RKO (cell line): Measurements from ENCODE around the gene DGKB.

ENCODE experiments used
- DNase-seq: peaks from one replicate; pipeline ENCODE4 v3.0.0-alpha.2; 2016; ENCODE audit warnings: low spot score

The DGKB gene

GRCh38 chr7:14381936-14382335 lies 520.6 kb downstream of the DGKB start:
- DNase-seq, result no peak

- DNase-seq, result no peak
Measured at GRCh38 chr7:14381306-14381705, 521.2 kb downstream of the DGKB start.

- DNase-seq, result no peak
Measured at GRCh38 chr7:14380881-14381280, 521.7 kb downstream of the DGKB start.

- no peak for DNase-seq
Measured at GRCh38 chr7:14377646-14378266, 524.8 kb downstream of the DGKB start.

GRCh38 chr7:14376711-14377110 lies 525.8 kb downstream of the DGKB start:
- DNase-seq, result no peak

- DNase-seq, result no peak
Measured at GRCh38 chr7:14375998-14376397, 526.6 kb downstream of the DGKB start.

GRCh38 chr7:14374336-14374735 lies 528.2 kb downstream of the DGKB start:
- no peak for DNase-seq

GRCh38 chr7:14368285-14368684 lies 534.3 kb downstream of the DGKB start:
- no peak for DNase-seq

- DNase-seq, result no peak
Measured at GRCh38 chr7:14351167-14351566, 551.4 kb downstream of the DGKB start.

- no peak for DNase-seq
Measured at GRCh38 chr7:14341200-14341775, 561.3 kb downstream of the DGKB start.

GRCh38 chr7:14340393-14341074 lies 562.0 kb downstream of the DGKB start:
- DNase-seq, result no peak

GRCh38 chr7:14339861-14340260 lies 562.7 kb downstream of the DGKB start:
- no peak for DNase-seq

GRCh38 chr7:14336256-14336655 lies 566.3 kb downstream of the DGKB start:
- no peak for DNase-seq

- DNase-seq, result no peak
Measured at GRCh38 chr7:14332155-14332554, 570.4 kb downstream of the DGKB start.

- DNase-seq, result no peak
Measured at GRCh38 chr7:14324767-14325166, 577.8 kb downstream of the DGKB start.

- DNase-seq, result no peak
Measured at GRCh38 chr7:14322724-14323123, 579.8 kb downstream of the DGKB start.

- no peak for DNase-seq
Measured at GRCh38 chr7:14321947-14322346, 580.6 kb downstream of the DGKB start.

- DNase-seq, result no peak
Measured at GRCh38 chr7:14309432-14309831, 593.1 kb downstream of the DGKB start.

- no peak for DNase-seq
Measured at GRCh38 chr7:14305233-14305866, 597.2 kb downstream of the DGKB start.

GRCh38 chr7:14303536-14303935 lies 599.0 kb downstream of the DGKB start:
- DNase-seq, result no peak

GRCh38 chr7:14294637-14295036 lies 607.9 kb downstream of the DGKB start:
- DNase-seq, result no peak

- no peak for DNase-seq
Measured at GRCh38 chr7:14293434-14293833, 609.1 kb downstream of the DGKB start.

- DNase-seq, result no peak
Measured at GRCh38 chr7:14292737-14293136, 609.8 kb downstream of the DGKB start.
